ENCODE results near the gene ZNF740. TPM values are rescaled to one million over a fixed set of nuclear protein-coding genes. Genes with fewer than 3 reads are reported as not detected.

Gene ZNF740
- polyA plus RNA-seq, 2 donors, result 4.7 to 5.3 TPM

- Histone ChIP-seq H3K36me3 (ENCODE audit: control insufficient read depth in 2 of 2, insufficient read depth in 2 of 2, low read length in 1 of 2) (peaks cover 0 to 9% of the 10 kb centered on the region in 2 donors), H3K9me3 (ENCODE audit: control insufficient read depth in 2 of 2, insufficient read depth in 1 of 2, low read depth in 1 of 2, low read length in 1 of 2) (no peaks in the 10 kb centered on the region), H3K4me1 (ENCODE audit: control insufficient read depth in 2 of 2, insufficient read depth in 2 of 2, low read length in 1 of 2) (peaks cover 10 to 38% of the 10 kb centered on the region in 2 donors), H3K27me3 (ENCODE audit: control insufficient read depth in 1 of 2, insufficient read depth in 2 of 2, low read length in 2 of 2) (no peaks in the 10 kb centered on the region), H3K4me3 (ENCODE audit: low read depth in 1 of 2, low read length in 2 of 2) (no peak overlapping the region), H3K27ac (ENCODE audit: low read depth in 2 of 2, low read length in 1 of 2) (peak overlapping the region; percentile 91 to 92)
- 42 to 48% methylated on average over 4 of the region's 4 CpGs for WGBS, 2 donors
Observed at GRCh38 chr12:53222806-53223261, 42.3 kb downstream of the ZNF740 start.

GRCh38 chr12:53223389-53224060 is 43.0 kb downstream of the ZNF740 start:
- Histone ChIP-seq H3K27ac (ENCODE audit: low read depth in 2 of 2, low read length in 1 of 2) (peak overlapping the region; percentile 91 to 92), H3K4me3 (ENCODE audit: low read depth in 1 of 2, low read length in 2 of 2) (peak overlapping the region; percentile 6 to 20), H3K36me3 (ENCODE audit: control insufficient read depth in 2 of 2, insufficient read depth in 2 of 2, low read length in 1 of 2) (peaks cover 0 to 9% of the 10 kb centered on the region in 2 donors), H3K4me1 (ENCODE audit: control insufficient read depth in 2 of 2, insufficient read depth in 2 of 2, low read length in 1 of 2) (peaks cover 9 to 35% of the 10 kb centered on the region in 2 donors), H3K27me3 (ENCODE audit: control insufficient read depth in 1 of 2, insufficient read depth in 2 of 2, low read length in 2 of 2) (no peaks in the 10 kb centered on the region), H3K9me3 (ENCODE audit: control insufficient read depth in 2 of 2, insufficient read depth in 1 of 2, low read depth in 1 of 2, low read length in 1 of 2) (no peaks in the 10 kb centered on the region)
- WGBS, 2 donors, result 12 to 23% methylated on average over 15 to 16 of the region's 16 CpGs

- WGBS, 2 donors, result 36 to 50% methylated on average over 11 of the region's 11 CpGs
- Histone ChIP-seq H3K4me3 (ENCODE audit: low read depth in 1 of 2, low read length in 2 of 2) (no peak overlapping the region), H3K27ac (ENCODE audit: low read depth in 2 of 2, low read length in 1 of 2) (peak overlapping the region; percentile 91 to 92), H3K36me3 (ENCODE audit: control insufficient read depth in 2 of 2, insufficient read depth in 2 of 2, low read length in 1 of 2) (peaks cover 0 to 10% of the 10 kb centered on the region in 2 donors), H3K4me1 (ENCODE audit: control insufficient read depth in 2 of 2, insufficient read depth in 2 of 2, low read length in 1 of 2) (peaks cover 7 to 34% of the 10 kb centered on the region in 2 donors), H3K9me3 (ENCODE audit: control insufficient read depth in 2 of 2, insufficient read depth in 1 of 2, low read depth in 1 of 2, low read length in 1 of 2) (no peaks in the 10 kb centered on the region), H3K27me3 (ENCODE audit: control insufficient read depth in 1 of 2, insufficient read depth in 2 of 2, low read length in 2 of 2) (no peaks in the 10 kb centered on the region)
Observed at GRCh38 chr12:53224061-53224896, 43.8 kb downstream of the ZNF740 start.

GRCh38 chr12:53224897-53225634 is 44.5 kb downstream of the ZNF740 start:
- Histone ChIP-seq H3K36me3 (ENCODE audit: control insufficient read depth in 2 of 2, insufficient read depth in 2 of 2, low read length in 1 of 2) (peaks cover 0 to 15% of the 10 kb centered on the region in 2 donors), H3K27me3 (ENCODE audit: control insufficient read depth in 1 of 2, insufficient read depth in 2 of 2, low read length in 2 of 2) (no peaks in the 10 kb centered on the region), H3K9me3 (ENCODE audit: control insufficient read depth in 2 of 2, insufficient read depth in 1 of 2, low read depth in 1 of 2, low read length in 1 of 2) (no peaks in the 10 kb centered on the region), H3K27ac (ENCODE audit: low read depth in 2 of 2, low read length in 1 of 2) (peak overlapping the region; percentile 91 to 92), H3K4me1 (ENCODE audit: control insufficient read depth in 2 of 2, insufficient read depth in 2 of 2, low read length in 1 of 2) (peaks cover 7 to 37% of the 10 kb centered on the region in 2 donors), H3K4me3 (ENCODE audit: low read depth in 1 of 2, low read length in 2 of 2) (peak overlapping the region in 1 of 2 donors; percentile 23)
- WGBS, 2 donors, result 48 to 60% methylated on average over 10 of the region's 10 CpGs

- peaks cover 11 to 37% of the 10 kb centered on the region in 2 donors for H3K4me1 ChIP-seq (ENCODE audit: control insufficient read depth in 2 of 2, insufficient read depth in 2 of 2, low read length in 1 of 2)
- peaks cover 0 to 15% of the 10 kb centered on the region in 2 donors for H3K36me3 ChIP-seq (ENCODE audit: control insufficient read depth in 2 of 2, insufficient read depth in 2 of 2, low read length in 1 of 2)
- peak overlapping the region; percentile 91 to 92 for H3K27ac ChIP-seq (ENCODE audit: low read depth in 2 of 2, low read length in 1 of 2)
- WGBS, 2 donors, result 62 to 68% methylated on average over 10 of the region's 10 CpGs
- H3K4me3 ChIP-seq (ENCODE audit: low read depth in 1 of 2, low read length in 2 of 2), result peak overlapping the region in 1 of 2 donors; percentile 23
- H3K9me3 ChIP-seq (ENCODE audit: control insufficient read depth in 2 of 2, insufficient read depth in 1 of 2, low read depth in 1 of 2, low read length in 1 of 2), result no peaks in the 10 kb centered on the region
- no peaks in the 10 kb centered on the region for H3K27me3 ChIP-seq (ENCODE audit: control insufficient read depth in 1 of 2, insufficient read depth in 2 of 2, low read length in 2 of 2)
Observed at GRCh38 chr12:53225635-53226424, 45.3 kb downstream of the ZNF740 start.

GRCh38 chr12:53226815-53227214 is 46.3 kb downstream of the ZNF740 start:
- Histone ChIP-seq H3K27me3 (ENCODE audit: control insufficient read depth in 1 of 2, insufficient read depth in 2 of 2, low read length in 2 of 2) (no peaks in the 10 kb centered on the region), H3K4me1 (ENCODE audit: control insufficient read depth in 2 of 2, insufficient read depth in 2 of 2, low read length in 1 of 2) (peaks cover 11 to 37% of the 10 kb centered on the region in 2 donors), H3K9me3 (ENCODE audit: control insufficient read depth in 2 of 2, insufficient read depth in 1 of 2, low read depth in 1 of 2, low read length in 1 of 2) (no peaks in the 10 kb centered on the region), H3K4me3 (ENCODE audit: low read depth in 1 of 2, low read length in 2 of 2) (no peak overlapping the region), H3K27ac (ENCODE audit: low read depth in 2 of 2, low read length in 1 of 2) (peak overlapping the region; percentile 87), H3K36me3 (ENCODE audit: control insufficient read depth in 2 of 2, insufficient read depth in 2 of 2, low read length in 1 of 2) (peaks cover 0 to 15% of the 10 kb centered on the region in 2 donors)
- WGBS, 2 donors, result 83 to 84% methylated on average over 4 of the region's 4 CpGs

GRCh38 chr12:53227341-53227740 is 46.8 kb downstream of the ZNF740 start:
- Histone ChIP-seq H3K36me3 (ENCODE audit: control insufficient read depth in 2 of 2, insufficient read depth in 2 of 2, low read length in 1 of 2) (peaks cover 0 to 15% of the 10 kb centered on the region in 2 donors), H3K27ac (ENCODE audit: low read depth in 2 of 2, low read length in 1 of 2) (peak overlapping the region; percentile 87), H3K4me1 (ENCODE audit: control insufficient read depth in 2 of 2, insufficient read depth in 2 of 2, low read length in 1 of 2) (peaks cover 11 to 36% of the 10 kb centered on the region in 2 donors), H3K9me3 (ENCODE audit: control insufficient read depth in 2 of 2, insufficient read depth in 1 of 2, low read depth in 1 of 2, low read length in 1 of 2) (no peaks in the 10 kb centered on the region), H3K4me3 (ENCODE audit: low read depth in 1 of 2, low read length in 2 of 2) (peak overlapping the region in 1 of 2 donors; percentile 11), H3K27me3 (ENCODE audit: control insufficient read depth in 1 of 2, insufficient read depth in 2 of 2, low read length in 2 of 2) (no peaks in the 10 kb centered on the region)
- 94% methylated on average over 11 of the region's 11 CpGs for WGBS, 2 donors

GRCh38 chr12:53227836-53228235 is 47.3 kb downstream of the ZNF740 start:
- WGBS, 2 donors, result 73 to 82% methylated on average over 1 of the region's 1 CpG
- Histone ChIP-seq H3K36me3 (ENCODE audit: control insufficient read depth in 2 of 2, insufficient read depth in 2 of 2, low read length in 1 of 2) (peaks cover 0 to 15% of the 10 kb centered on the region in 2 donors), H3K27ac (ENCODE audit: low read depth in 2 of 2, low read length in 1 of 2) (peak overlapping the region; percentile 87), H3K9me3 (ENCODE audit: control insufficient read depth in 2 of 2, insufficient read depth in 1 of 2, low read depth in 1 of 2, low read length in 1 of 2) (no peaks in the 10 kb centered on the region), H3K27me3 (ENCODE audit: control insufficient read depth in 1 of 2, insufficient read depth in 2 of 2, low read length in 2 of 2) (no peaks in the 10 kb centered on the region), H3K4me1 (ENCODE audit: control insufficient read depth in 2 of 2, insufficient read depth in 2 of 2, low read length in 1 of 2) (peaks cover 11 to 35% of the 10 kb centered on the region in 2 donors), H3K4me3 (ENCODE audit: low read depth in 1 of 2, low read length in 2 of 2) (peak overlapping the region in 1 of 2 donors; percentile 11)
